GM06990 (cell line): ENCODE data around the gene FBXW8.
"Not testable (repeated sequence)": the region's sequence is repeated elsewhere in the genome, so short reads cannot be mapped to it uniquely, and the experiment has no call there.

Experiments
- DNase-seq: peaks from one replicate; pipeline ENCODE4 v3.0.0-alpha.2; 2011; ENCODE audit not compliant: insufficient read length; ENCODE audit errors: extremely low read depth
- H3K27me3 ChIP-seq: replicated peaks from 2 replicates; pipeline ENCODE4 v1.6.0; 2011; ENCODE audit warnings: low read length; ENCODE audit not compliant: control insufficient read depth, insufficient read depth
- H3K36me3 ChIP-seq: 2 replicates; pipeline ENCODE4 v1.5.1; 2011; ENCODE audit warnings: low read length; ENCODE audit not compliant: control insufficient read depth, insufficient read depth
- H3K4me3 ChIP-seq: replicated peaks from 2 replicates; pipeline ENCODE4 v1.5.1; 2011; ENCODE audit warnings: low read depth, mild to moderate bottlenecking, control low read depth, low read length
- CTCF ChIP-seq: IDR thresholded peaks from 2 replicates; pipeline ENCODE4 v1.5.1; 2011; ENCODE audit warnings: low read length, control low read depth, mild to moderate bottlenecking, inconsistent platforms; ENCODE audit not compliant: insufficient read depth, poor library complexity, severe bottlenecking

FBXW8 gene

DNA sequence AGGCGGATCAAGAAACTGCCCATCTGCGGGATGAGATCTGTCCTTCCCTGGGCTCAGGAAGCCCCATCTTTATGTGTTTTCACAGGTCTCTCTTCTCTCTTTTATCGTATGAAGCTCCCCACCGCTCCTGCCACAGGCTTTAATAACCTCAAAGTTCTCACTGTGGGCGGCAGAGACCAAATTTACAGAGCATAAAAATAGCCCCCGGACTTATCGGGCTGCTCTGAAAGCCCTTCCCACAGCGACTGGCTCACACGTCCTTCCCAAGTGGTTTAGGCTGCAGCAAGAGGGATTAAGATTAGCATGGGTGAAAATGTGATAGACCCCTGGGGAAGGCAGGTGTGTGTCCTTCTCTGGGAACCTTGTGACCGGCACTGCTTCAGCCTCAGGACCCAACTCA lies 140.6 kb downstream of the FBXW8 start:
- peaks cover 10% of the 10 kb centered on the region for H3K36me3 ChIP-seq
- H3K27me3 ChIP-seq = no peaks in the 10 kb centered on the region
- H3K4me3 ChIP-seq = no peak overlapping the region
- TF ChIP-seq CTCF = no peak
- DNase-seq = no peak

GRCh38 chr12:117052386-117053049 lies 141.8 kb downstream of the FBXW8 start:
- Histone ChIP-seq H3K27me3 (no peaks in the 10 kb centered on the region), H3K4me3 (no peak overlapping the region), H3K36me3 (peaks cover 7% of the 10 kb centered on the region)
- no peak for DNase-seq
- no peak for TF ChIP-seq CTCF

GRCh38 chr12:117053050-117053400 lies 142.3 kb downstream of the FBXW8 start:
- H3K27me3 ChIP-seq = no peaks in the 10 kb centered on the region
- no peak for DNase-seq
- no peak overlapping the region for H3K4me3 ChIP-seq
- H3K36me3 ChIP-seq = peaks cover 7% of the 10 kb centered on the region
- no peak for TF ChIP-seq CTCF

- no peak for DNase-seq
- Histone ChIP-seq H3K36me3 (peaks cover 4% of the 10 kb centered on the region), H3K27me3 (no peaks in the 10 kb centered on the region), H3K4me3 (no peak overlapping the region)
- no peak for TF ChIP-seq CTCF
Observed at GRCh38 chr12:117053597-117054201, 142.9 kb downstream of the FBXW8 start.

DNA sequence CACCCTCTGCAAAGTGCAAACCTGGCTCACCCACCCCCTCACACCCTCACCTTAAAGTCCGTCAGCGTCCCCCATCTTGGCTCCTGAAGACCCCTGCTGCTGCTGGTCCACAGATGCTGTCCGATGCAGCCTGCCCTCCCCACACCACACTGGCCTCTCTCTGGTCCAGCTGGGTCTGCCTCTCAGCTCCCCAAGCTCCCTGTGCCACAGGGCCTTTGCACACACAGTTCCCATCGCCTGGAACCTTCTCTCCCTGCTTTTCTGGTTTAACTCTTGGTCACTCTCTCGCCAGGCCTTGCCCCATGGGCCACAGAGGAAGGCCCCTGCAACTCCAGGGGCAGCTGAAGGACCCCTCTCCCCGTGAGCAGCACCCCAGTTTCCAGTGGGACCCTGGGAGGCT lies 143.5 kb downstream of the FBXW8 start:
- no peak overlapping the region for H3K4me3 ChIP-seq
- no peak for DNase-seq
- no peaks in the 10 kb centered on the region for H3K27me3 ChIP-seq
- TF ChIP-seq CTCF = no peak
- H3K36me3 ChIP-seq = no peaks in the 10 kb centered on the region; the same call in none of the 2 replicates

DNA sequence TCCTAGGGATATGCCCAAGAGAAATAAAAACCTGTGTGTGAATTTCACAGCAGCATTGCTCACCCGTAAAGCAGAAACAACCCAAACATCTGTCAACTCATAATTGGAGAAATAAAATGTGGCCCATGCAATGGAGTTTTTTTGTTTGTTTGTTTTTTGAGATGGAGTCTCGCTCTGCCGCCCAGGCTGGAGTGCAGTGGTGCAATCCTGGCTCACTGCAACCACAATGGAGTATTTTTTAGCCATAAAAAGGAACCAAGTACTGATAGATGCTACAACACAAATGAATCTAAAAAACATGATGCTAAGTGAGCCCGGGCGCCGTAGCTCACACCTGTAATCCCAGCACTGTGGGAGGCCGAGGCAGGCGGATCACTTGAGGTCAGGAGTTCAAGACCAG lies 146.9 kb downstream of the FBXW8 start:
- DNase-seq, H3K27me3 ChIP-seq, H3K36me3 ChIP-seq, H3K4me3 ChIP-seq: not testable (repeated sequence)
